Hypothalamus (tissue), 51 donors: ENCODE results near the gene HAGHL.
A peak's percentile ranks its signal among the peaks of the same experiment; 100 is the strongest.
"Not testable (repeated sequence)": the region's sequence is repeated elsewhere in the genome, so short reads cannot be mapped to it uniquely, and the experiment has no call there.

ENCODE experiments used
- DNase-seq, 51 donors: peaks; one replicate each; lab custom pipeline; 2025; lab: John Stamatoyannopoulos, UW

Gene HAGHL

DNA sequence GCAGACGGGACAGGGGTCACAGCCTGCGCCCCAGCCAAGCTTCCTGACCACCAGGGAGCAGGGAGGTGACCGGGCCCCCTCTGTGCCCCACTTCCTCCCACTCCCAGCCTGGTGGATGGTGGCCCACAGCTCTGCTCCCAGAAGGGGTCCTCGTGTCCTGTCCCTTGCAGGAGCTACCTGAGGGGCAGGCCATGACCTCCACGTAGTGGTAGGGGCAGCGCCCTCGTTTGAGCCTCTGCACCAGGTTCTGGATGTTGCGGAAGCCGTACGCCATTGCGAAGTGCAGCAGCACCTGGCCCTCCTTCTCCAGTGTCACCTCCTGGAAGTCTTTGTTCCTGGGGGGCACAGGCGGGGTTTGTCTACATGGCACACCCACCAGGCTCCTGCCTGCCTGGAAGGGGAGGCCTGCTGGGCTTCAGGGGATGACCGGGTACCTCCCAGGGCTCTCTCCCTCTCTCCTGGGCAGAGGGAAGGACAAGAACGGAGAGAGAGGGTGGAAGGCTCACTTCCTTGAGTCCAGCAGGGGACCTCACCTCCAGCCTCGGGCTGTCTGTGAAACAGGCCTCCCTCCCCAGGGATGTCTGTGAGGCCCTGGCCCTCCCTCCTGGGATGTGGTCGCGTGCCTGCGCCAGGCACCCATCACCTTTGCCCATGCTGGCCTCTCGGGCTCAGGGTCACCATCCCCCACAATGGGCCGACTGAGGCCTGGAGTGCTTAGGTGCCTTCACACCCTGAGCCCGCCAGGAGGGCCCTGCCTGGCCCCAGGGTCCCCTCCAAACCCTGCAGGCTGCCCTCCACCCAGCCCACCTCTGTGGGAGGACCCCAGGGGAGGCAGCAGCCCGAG lies 4.0 kb downstream of the HAGHL start:
- no peak for DNase-seq

DNA sequence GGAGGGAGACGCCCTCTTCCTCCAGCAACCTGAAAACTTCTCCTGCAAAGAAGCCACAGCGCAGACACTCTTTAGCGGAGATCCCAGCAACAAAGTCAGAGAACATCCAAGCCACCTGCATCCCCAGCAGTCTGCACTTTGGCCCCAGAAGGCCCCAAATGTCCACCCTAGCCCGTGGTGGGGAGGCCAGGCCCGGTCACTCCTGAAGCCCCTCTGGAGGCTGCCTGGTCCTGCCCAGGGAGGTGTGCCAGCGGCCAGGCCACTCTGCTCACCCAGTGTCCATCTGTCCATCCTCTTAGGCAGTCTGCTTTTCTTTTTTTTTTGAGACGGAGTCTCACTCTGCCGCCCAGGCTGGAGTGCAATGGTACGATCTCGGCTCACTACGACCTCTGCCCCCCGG lies 5.4 kb downstream of the HAGHL start:
- no peak for DNase-seq

DNA sequence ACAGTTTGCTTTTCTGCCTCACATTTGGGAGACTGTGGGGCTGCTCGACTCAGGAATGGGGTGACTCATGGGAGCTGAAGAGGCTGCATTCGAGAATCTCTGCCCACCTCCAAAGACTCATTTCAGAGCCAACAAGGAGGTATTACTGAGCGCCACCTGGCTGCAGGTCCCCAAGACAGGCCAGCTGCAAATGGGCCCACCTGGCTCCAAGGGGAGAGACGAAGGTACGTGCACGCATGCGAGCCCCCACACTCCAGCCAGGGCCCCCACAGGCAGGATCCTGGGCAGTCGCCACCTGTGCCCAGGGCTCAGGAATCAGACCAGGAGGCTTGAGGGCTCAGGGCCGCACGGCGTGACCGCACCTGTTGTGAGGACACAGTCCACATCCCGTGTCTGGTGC lies 6.0 kb downstream of the HAGHL start:
- DNase-seq, result peak in 1 of 51 donors; percentile 25

DNA sequence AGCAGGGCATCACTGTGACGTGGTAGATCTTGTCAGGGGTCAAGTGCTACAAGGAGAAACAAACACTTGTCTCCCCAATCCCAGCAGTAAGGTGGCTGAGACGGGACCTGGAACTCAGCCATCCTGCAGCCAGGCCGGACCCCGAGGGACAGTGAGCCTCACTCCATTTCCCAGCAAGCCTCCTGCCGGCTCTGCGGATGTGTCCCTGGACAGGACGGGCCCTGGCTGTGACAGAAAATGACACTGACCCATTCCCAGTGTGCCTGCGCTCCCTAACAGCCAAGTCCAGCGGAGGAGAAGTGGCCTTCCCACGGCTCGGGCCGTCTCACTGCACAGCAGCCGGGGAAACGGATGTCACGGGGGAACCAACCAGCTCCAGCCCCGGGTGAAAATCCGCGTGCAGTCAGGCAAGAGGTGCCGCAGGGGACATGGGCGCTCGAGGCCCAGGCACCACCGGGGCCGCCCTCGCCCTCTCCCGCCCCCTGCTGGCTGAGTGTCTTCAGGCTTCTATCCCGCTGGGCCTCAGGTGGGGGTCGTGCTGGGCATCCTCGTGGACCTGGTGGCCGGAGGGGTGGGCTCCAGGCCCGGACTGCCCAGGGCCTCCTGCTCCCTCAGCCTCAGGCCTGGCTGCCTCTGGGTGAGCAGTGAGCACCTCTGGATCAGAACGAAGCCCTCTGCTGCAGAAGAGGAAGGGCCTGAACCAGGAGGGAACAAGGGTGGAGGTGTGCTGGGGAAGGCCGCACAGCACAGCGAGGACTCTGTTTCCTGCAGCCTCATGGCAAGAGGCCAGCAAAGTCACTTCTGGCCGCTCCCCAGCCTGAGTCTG lies 6.7 kb downstream of the HAGHL start:
- peak in 1 of 51 donors; percentile 33 for DNase-seq

DNA sequence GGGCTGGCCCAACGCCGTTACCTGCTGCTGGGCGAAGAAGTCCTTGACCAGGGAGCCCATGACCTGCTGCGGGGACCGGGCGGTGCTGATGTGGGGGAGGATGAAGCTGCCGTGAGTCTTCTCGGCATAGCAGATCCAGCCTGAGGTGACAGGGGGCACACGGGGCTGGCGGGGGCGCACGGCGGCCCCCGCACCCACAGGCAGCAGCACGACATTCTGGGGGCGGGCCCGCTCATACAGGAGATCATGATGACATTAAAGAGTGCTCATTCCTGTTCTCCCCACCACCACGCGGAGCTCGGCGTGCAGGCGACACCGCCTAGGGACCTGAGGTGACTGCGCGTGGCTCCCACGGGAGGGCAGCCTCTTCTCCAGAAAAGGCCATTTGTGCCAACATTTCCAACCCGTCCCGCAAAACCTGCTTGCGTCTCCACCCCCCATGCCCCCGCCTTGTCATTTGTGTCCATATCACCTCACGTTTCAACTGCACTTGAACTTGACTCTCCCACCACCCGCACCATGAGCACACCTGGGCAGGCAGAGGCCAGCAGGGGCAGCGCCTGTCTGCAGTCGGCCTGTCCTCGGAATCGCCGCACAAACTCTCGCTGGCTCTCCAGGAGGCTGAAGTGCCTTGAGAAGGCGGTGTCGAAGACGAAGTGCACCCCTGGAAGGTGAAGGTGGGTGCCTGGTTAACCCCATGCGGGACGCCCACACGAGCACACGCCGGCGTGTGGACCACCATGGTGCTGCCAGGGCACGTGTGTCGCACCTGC lies 7.5 kb downstream of the HAGHL start:
- peak in 1 of 51 donors; percentile 19 for DNase-seq

DNA sequence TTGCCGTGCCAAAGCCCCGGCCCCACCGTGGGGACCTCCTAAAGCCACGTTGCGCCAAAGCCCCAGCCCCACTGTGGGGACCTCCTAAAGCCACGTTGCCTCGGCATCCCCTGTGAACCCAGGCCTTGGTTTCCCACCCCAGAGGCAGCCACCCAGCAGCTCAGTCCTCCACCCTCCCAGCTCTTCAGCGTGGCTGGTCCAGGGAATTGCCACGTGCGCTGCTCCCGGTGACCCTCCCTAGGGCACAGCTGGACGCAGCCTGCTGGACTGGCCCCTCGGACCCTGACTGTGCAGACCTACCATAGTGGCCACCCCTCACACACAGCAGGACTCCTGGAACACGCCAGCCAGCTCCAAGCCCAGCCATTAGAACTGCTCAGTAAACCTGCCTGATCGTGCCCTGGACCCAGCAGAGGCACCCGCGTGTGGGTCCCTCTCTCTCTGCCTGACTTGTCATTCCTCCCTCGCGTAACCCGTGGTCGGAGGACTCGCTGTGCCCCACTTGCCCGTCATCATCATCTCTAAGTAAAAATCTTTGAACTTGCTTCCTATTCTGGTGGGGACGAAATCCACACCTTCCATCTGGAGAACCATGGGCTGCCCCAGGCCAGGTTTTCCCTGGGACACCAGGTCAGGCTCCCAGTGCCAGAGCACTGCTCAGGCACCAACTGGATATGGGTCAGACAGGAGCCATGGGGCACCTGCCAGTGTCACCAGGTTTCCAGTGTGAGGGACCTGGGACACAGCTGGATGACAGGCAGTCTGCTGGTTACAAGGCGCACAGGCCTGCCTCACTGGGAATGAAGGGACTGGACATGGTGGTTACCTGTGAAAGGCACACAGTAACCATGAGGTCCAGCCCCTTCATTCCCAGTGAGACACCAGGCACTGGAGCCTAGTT lies 8.3 kb downstream of the HAGHL start:
- no peak for DNase-seq

DNA sequence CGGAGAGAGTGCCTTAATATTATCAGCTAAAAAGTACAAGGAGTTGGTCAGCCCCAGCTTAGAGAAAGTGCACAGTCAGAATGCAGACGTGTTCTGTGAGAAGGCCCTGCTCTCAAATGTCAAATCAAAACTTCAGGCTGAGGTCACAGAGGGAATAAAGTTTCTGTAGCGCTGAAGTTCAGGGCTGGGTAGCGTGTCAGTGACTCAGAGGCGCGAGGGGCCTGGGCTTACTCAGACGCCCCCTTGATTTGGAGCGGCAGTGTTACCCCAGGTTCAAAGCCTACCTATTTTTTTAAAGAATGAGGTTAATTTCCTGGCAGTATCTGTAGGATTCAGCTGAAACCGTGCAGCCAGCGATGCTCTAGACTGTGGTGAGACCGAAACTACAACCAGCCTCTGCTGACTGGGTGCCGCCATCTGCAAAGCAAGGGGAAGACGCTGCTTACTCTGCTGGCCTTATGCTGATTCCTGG lies 9.1 kb downstream of the HAGHL start:
- DNase-seq, result no peak

DNA sequence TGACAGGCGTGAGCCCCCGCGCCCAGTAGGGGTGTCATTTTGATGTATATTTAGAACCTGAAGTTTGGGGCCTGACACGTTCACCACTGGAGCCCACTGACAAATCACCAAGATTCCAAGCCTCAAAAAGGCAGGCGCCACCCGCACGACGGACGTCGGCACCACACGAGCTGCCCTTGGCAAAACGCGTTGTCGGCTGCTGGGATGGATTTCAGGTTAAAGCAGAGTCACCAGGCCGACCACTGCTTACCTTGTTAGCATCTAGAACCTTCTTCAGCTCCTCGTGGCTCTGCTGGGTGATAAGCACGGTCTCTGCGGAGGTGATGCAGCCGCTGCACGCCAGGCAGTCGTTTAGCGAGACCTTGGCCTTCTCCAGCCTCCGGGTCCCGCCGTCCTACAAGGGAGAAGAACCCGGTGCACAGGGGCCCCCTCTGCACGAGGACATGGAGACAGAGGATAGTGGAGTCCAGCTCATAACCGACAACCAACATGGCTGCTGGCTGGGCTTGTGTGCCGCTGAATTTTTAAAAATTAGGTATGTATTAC lies 10.1 kb downstream of the HAGHL start:
- DNase-seq, result no peak

DNA sequence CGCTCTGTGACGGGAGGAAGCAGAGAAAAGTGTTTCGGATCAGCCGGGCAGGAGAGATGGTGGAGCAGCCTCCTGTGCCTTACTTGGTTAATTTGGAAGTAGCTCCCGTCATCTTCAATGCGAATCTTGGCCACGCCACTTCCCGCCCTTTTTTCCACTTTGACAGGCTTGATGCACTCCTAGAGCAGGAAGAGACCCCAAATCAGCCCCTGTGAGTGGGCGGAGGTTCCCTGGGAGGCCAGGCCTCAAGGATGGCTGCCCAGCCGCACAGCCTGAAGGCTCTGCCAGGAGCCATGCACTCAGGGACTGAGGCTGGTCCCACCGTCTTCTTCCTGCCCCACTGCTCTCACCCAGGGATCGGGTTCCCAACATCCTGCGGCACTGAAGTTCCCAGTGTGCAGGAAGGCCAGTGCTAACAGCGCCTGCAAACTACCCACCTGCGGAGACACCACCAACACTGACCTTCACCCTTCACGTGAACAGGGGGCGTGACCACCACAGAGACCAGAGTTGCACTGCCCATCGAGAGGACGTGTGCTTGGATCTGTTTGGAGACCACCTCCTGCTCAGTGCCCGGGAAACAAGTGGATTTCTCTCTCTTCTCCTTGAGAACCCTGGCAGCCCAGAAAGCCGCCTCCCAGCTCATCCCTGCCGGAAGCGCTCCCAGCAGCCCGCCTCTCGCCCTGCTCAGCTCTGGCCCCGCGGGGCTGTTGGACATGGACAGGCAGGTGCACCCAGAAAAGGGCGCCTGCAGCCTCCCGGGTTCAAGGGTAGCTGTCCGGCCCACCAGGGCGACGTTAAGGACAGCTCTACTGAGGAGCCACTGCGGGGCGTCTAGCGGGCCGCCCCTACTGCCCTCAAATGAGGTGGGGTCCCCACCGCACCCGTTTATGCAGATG lies 12.9 kb downstream of the HAGHL start:
- no peak for DNase-seq

DNA sequence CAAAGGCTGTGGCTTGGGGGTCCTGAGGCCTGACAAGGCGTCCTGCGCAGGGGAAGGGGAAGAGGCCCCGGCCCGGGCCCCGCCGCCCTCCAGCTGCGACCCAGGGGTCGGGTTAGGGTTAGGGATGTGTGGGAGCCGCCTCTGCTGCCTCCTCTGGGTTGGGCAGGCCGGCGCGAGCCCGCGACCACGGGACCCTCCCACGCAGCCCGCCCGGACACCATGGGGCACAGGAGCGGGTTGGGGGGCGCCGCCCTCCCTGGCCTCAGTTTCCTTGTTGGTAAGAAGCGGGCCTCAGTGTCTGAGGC lies 13.5 kb downstream of the HAGHL start:
- no peak for DNase-seq

DNA sequence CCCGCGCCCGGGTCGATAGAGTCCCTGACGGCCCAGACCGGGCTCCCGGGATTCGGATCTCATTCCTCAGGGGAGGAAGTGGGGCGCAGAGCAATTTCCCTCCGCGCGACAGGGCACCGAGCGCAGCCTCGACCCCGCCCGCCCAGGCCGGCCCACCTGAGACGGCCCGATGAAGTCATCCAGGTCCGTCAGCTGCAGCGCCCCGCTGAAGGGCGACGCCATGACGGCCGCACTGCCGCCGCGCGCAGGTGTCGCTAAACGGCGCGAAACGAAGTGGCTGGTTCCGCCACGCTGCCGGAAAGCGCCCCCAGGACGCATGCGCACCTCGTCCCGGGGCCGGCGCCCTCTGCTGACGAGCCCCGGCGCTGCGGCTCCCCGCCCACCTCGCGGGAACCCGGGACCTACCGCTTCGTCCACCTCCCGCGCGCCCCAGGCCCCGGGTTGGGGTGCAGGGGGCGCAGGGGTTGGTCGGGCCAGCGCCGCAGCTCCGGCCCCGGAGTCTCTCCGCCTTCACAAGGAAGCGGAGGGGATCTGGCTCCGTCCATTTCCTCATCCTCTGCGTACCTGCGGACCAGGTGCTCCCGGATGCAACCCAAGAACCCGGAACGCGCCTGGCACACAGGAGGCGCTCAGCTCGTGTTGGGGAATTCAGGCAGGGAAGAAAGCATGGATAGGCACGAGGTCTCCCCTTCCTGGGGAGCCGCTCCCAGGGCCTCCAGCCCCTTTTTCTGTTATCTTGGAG lies 14.0 kb downstream of the HAGHL start, which contains the start of gene CIAO3:
TSS of gene CIAO3 (minus strand) at position 234 of the 742 bp plus-strand sequence. CDS start at position 222, 12 bp downstream.
- DNase-seq, result peak; percentile 37 to 91 (median 77)

DNA sequence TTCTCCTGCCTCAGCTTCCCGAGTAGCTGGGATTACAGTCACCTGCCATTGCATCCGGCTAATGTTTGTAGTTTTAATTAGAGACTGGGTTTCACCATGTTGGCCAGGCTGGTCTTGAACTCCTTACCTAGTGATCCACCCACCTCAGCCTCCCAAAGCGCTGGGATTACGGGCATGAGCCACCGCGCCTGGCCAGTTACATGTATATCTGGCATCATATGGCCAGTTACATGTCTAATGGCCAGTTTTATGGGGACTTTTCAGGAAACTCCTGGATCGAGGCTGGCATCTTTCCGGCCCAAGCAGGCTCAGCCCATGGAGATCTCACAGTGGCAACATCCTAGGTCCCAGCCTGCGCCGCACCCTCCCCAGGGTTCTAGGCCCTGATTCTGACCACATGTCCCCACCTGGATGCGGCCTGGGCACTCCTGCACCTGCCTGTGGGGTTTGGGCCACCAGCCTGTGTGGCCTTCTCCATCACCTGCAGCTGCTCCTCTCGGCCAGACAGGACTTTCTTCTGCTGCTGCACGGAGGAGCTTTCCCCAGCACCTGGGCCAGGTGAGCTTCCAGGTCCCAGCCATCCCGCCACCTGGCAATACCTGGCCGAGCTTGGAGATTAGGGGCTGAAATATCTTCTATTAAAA lies 15.2 kb downstream of the HAGHL start:
- no peak for DNase-seq

DNA sequence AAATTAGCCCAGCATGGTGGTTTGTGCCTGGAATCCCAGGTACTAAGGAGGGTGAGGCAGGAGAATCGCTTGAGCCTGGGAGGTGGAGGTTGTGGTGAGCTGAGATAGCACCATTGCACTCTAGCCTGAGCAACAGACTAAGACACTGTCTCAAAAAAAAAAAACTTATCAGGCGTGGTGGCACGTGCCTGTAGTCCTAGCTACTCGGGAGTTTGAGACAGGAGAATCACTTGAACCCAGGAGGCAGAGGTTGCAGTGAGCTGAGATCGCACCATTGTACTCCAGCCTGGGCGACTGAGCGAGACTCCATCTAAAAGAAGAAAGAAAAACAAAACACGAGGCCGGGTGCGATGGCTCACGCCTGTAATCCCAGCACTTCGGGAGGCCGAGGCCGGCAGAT lies 16.0 kb downstream of the HAGHL start:
- DNase-seq, result not testable (repeated sequence)

DNA sequence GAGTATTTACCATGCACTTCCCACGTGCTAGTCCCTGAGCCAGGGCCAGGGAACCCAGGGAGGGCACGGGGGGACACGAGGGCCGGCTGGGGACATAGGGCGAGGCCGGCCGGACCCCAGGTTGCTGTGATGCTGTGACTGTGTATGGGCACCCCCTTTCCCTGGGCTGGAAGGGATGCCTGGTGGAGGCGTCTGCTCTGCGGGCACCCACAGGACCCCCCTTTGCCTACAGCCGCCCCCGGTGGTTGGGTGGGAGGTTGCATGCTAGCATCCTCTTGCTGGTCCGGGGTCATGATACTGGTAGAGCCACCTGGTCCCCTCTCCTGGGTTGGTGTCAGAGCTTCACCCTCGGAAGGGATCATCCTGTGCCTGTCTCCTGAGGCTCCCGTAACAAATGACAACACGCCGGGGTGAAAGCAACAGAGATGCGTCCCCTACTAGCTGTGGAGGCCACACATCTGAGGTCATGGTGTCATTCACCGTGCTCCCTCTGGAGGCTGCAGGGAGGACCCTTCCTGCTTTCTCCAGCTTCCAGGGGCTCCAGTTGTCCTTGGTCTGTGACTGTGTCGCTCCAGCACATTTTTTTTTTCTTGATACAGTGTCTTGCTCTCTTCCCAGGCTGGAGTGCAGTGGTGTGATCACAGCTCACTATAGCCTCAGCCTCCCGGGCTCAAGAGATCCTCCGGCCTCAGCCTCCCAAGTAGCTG lies 17.0 kb downstream of the HAGHL start:
- DNase-seq, result no peak

DNA sequence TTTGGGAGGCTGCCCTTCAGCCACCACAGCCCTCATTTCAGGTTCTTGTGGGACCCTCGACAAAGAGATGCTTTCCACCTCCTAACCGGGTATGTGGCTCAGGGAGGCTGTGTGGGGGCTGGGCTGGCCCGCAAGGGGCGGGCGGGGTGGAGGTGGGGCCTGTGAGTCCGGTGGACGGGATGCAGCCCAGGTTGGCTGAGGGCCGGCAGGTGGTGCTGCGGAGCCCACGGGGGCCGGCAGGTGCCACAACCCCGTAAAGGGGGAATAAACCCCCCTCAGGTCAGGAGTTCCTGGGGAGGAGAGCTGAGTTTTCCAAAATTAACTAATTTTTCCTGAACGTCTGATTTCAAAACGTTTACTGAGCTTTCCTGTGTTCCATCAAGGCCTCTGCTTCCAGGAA lies 18.8 kb downstream of the HAGHL start:
- DNase-seq, result no peak

DNA sequence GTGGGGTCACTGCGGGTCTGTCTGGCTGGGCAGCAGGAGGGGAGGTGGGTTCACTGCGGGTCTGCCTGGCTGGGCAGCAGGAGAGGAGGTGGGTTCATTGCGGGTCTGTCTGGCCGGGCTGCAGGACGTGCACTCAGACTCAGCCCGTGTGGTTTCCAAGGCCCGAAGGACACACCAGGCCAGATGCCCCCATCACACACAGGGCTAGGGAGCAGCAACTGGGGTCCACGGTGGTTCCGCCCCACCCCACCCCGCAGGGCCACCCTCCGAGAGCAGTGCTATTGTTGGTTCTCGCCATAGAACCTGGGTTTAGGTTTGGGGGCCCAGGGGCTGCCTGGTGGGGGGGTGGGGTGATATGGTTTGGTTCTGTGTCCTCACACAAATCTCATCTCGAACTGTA lies 19.7 kb downstream of the HAGHL start:
- no peak for DNase-seq
